ENCODE measurements around the gene PRDM1. TPM values are rescaled to one million over a fixed set of nuclear protein-coding genes. Genes with fewer than 3 reads are reported as not detected.

The PRDM1 gene
- total and polyA plus RNA-seq, 7 donors = 0.33 to 2.0 (median 1.3) TPM

GRCh38 chr6:106152952-106153351 is 66.8 kb downstream of the PRDM1 start:
- Histone ChIP-seq H3K27ac (no peak overlapping the region), H3K4me1 (no peaks in the 10 kb centered on the region), H3K9me3 (no peaks in the 10 kb centered on the region), H3K27me3 (ENCODE audit: insufficient read depth in 3 of 3, low read length in 2 of 3) (no peaks in the 10 kb centered on the region), H3K4me3 (no peak overlapping the region), H3K36me3 (ENCODE audit: insufficient read depth in 1 of 2, low read depth in 1 of 2) (no peaks in the 10 kb centered on the region)
- ATAC-seq (no peak), DNase-seq (no peak)
- TF ChIP-seq, protein P1, sequence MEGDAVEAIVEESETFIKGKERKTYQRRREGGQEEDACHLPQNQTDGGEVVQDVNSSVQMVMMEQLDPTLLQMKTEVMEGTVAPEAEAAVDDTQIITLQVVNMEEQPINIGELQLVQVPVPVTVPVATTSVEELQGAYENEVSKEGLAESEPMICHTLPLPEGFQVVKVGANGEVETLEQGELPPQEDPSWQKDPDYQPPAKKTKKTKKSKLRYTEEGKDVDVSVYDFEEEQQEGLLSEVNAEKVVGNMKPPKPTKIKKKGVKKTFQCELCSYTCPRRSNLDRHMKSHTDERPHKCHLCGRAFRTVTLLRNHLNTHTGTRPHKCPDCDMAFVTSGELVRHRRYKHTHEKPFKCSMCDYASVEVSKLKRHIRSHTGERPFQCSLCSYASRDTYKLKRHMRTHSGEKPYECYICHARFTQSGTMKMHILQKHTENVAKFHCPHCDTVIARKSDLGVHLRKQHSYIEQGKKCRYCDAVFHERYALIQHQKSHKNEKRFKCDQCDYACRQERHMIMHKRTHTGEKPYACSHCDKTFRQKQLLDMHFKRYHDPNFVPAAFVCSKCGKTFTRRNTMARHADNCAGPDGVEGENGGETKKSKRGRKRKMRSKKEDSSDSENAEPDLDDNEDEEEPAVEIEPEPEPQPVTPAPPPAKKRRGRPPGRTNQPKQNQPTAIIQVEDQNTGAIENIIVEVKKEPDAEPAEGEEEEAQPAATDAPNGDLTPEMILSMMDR (IDR thresholded peaks at IDR 0.05) = no peak
- intact Hi-C loops (cut with DNase I) = no loop called here
- WGBS, 3 donors = 89 to 90% (median 90%) methylated on average over 4 of the region's 4 CpGs

DNA sequence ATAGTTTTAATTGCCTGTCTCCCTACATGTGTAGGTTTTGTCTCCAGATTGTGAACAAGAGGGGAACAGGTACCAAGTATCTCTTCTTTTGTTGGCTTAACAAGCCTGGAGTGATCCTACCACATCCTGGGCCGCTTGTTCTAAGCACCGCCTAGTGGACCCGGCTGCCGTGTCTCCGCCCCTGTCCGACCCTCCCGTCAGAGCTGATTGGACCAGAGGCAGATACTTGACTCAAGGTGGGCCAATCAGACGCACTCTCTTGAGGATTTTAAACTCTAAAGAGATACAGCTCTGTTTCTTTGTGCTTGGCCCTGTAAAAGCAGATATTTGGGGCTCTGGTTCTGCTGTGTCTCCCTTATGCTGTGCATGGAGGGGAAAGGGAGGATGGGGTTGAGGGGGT is 68.2 kb downstream of the PRDM1 start:
- Histone ChIP-seq H3K4me1 (no peaks in the 10 kb centered on the region), H3K27me3 (ENCODE audit: insufficient read depth in 3 of 3, low read length in 2 of 3) (no peaks in the 10 kb centered on the region), H3K4me3 (no peak overlapping the region), H3K9me3 (no peaks in the 10 kb centered on the region), H3K27ac (no peak overlapping the region), H3K36me3 (ENCODE audit: insufficient read depth in 1 of 2, low read depth in 1 of 2) (no peaks in the 10 kb centered on the region)
- ATAC-seq = no peak
- TF ChIP-seq, protein P1 (IDR thresholded peaks at IDR 0.05) = no peak
- DNase-seq = no peak
- 95 to 98% (median 96%) methylated on average over 8 of the region's 8 CpGs for WGBS, 3 donors
- intact Hi-C loops (cut with DNase I) = no loop called here

GRCh38 chr6:106155219-106155830 is 69.2 kb downstream of the PRDM1 start:
- ATAC-seq (no peak), DNase-seq (no peak)
- no peaks in the 10 kb centered on the region for H3K27me3 ChIP-seq (ENCODE audit: insufficient read depth in 3 of 3, low read length in 2 of 3)
- no peaks in the 10 kb centered on the region for H3K36me3 ChIP-seq (ENCODE audit: insufficient read depth in 1 of 2, low read depth in 1 of 2)
- TF ChIP-seq, protein P1 (IDR thresholded peaks at IDR 0.05) = no peak
- no peak overlapping the region for H3K4me3 ChIP-seq
- H3K27ac ChIP-seq = no peak overlapping the region
- intact Hi-C loops (cut with DNase I) = no loop called here
- WGBS, 3 donors = 81 to 87% (median 84%) methylated on average over 12 of the region's 12 CpGs
- no peaks in the 10 kb centered on the region for H3K9me3 ChIP-seq
- no peaks in the 10 kb centered on the region for H3K4me1 ChIP-seq

- DNase-seq = no peak
- no peak overlapping the region for H3K27ac ChIP-seq
- no peaks in the 10 kb centered on the region for H3K36me3 ChIP-seq (ENCODE audit: insufficient read depth in 1 of 2, low read depth in 1 of 2)
- no peak overlapping the region for H3K4me3 ChIP-seq
- no peaks in the 10 kb centered on the region for H3K9me3 ChIP-seq
- no peaks in the 10 kb centered on the region for H3K27me3 ChIP-seq (ENCODE audit: insufficient read depth in 3 of 3, low read length in 2 of 3)
- TF ChIP-seq, protein P1 (IDR thresholded peaks at IDR 0.05) = no peak
- 69 to 81% (median 79%) methylated on average over 3 of the region's 3 CpGs for WGBS, 3 donors
- no peaks in the 10 kb centered on the region for H3K4me1 ChIP-seq
- intact Hi-C loops (cut with DNase I) = no loop called here
- ATAC-seq = no peak
Observed at GRCh38 chr6:106156413-106156812, 70.3 kb downstream of the PRDM1 start.

- Histone ChIP-seq H3K4me1 (no peaks in the 10 kb centered on the region), H3K27ac (no peak overlapping the region), H3K36me3 (ENCODE audit: insufficient read depth in 1 of 2, low read depth in 1 of 2) (no peaks in the 10 kb centered on the region), H3K9me3 (no peaks in the 10 kb centered on the region), H3K4me3 (no peak overlapping the region), H3K27me3 (ENCODE audit: insufficient read depth in 3 of 3, low read length in 2 of 3) (no peaks in the 10 kb centered on the region)
- ATAC-seq (no peak), DNase-seq (no peak)
- intact Hi-C loops (cut with DNase I) = no loop called here
- TF ChIP-seq, protein P1 (IDR thresholded peaks at IDR 0.05) = no peak
- 43 to 50% (median 45%) methylated on average over 3 of the region's 3 CpGs for whole genome bisulfite sequencing, 3 donors
Observed at GRCh38 chr6:106156863-106157262, 70.7 kb downstream of the PRDM1 start.
